Body of pancreas (tissue), 4 donors: Measurements from ENCODE around the gene IL1RAPL1. TPM values are rescaled to one million over a fixed set of nuclear protein-coding genes. Genes with fewer than 3 reads are reported as not detected.

Experiments used
- ATAC-seq: fragments of 150-250 bp; one replicate; pipeline ENCODE4 v1.9.1; 2016
- DNase-seq, 4 donors: peaks; one replicate each; pipeline ENCODE4 v3.0.0-alpha.2; 2019
- H3K27ac ChIP-seq, 4 donors: fragments of 200-600 bp; sonication (generic); 1 replicate in 3 of 4; 2 replicates in 1 of 4; pipeline versions ENCODE4 v1.5.1 to v1.6.1; 2016 to 2019; ENCODE audit warnings: mild to moderate bottlenecking in 1 of 4, mixed read lengths in 1 of 4, moderate library complexity in 1 of 4
- H3K27me3 ChIP-seq, 2 donors: fragments of 200-600 bp; sonication (generic); one replicate each; pipeline ENCODE4 v1.6.0; 2016; ENCODE audit warnings: mild to moderate bottlenecking in 1 of 2
- H3K36me3 ChIP-seq, 2 donors: fragments of 200-600 bp; sonication (generic); replicated peaks in 1 of 2; 2 replicates each; pipeline ENCODE4 v1.5.1; 2016; ENCODE audit warnings: low read depth in 2 of 2; ENCODE audit not compliant: insufficient read depth in 1 of 2
- H3K4me1 ChIP-seq: fragments of 200-600 bp; sonication (generic); one replicate; pipeline ENCODE4 v1.6.0; 2016
- H3K4me3 ChIP-seq, 2 donors: fragments of 200-600 bp; sonication (generic); 1 replicate in 1 of 2; 2 replicates in 1 of 2; pipeline ENCODE4 v1.5.1; 2016 to 2019
- H3K9me3 ChIP-seq, 3 donors: fragments of 200-600 bp; sonication (generic); 1 replicate in 2 of 3; 2 replicates in 1 of 3; pipeline ENCODE4 v1.5.1; 2016
- CTCF ChIP-seq, 7 experiments: fragments of 450-650 bp in 4 of 7; fragments of 200-600 bp in 3 of 7; sonication (generic) in 3 of 7; IDR thresholded peaks; one replicate each; pipeline ENCODE4 v1.5.1; 2016 to 2019; ENCODE audit warnings: antibody characterized with exemption in 7 of 7
- POLR2A ChIP-seq, 3 donors: fragments of 450-650 bp; IDR thresholded peaks; one replicate each; pipeline ENCODE4 v1.6.1; 2016; ENCODE audit warnings: antibody characterized with exemption in 3 of 3, mild to moderate bottlenecking in 2 of 3
- WGBS, 2 donors: methylation state at CpG; one replicate each; pipeline ENCODE4 v1.1.5; 2017; 5-methylcytosine and 5-hydroxymethylcytosine counted together
- intact Hi-C: fragments of 100-400 bp; cut with DNase I; formaldehyde crosslinking; loops from one replicate; pipeline ENCODE4 v1.15.1; 2023
- total RNA-seq, 2 donors: library from RNA; depleted of rRNA; stranded (reverse); fragments of >200 nt; gene quantifications; one replicate each; pipeline ENCODE4 v1.1.0, GENCODE V29; 2016

IL1RAPL1 gene
- total RNA-seq, 2 donors from 2014 or later = 0.26 TPM; not detected in 1

GRCh38 chrX:29665532-29665931 lies 1078.3 kb downstream of the IL1RAPL1 start:
- H3K27me3 ChIP-seq = no peaks in the 10 kb centered on the region
- ATAC-seq (no peak), DNase-seq (no peak)
- H3K27ac ChIP-seq = no peak overlapping the region
- H3K4me3 ChIP-seq = no peak overlapping the region
- no peaks in the 10 kb centered on the region for H3K9me3 ChIP-seq
- no peaks in the 10 kb centered on the region for H3K4me1 ChIP-seq
- intact Hi-C loops = no loop called here
- no peak for TF ChIP-seq CTCF (IDR thresholded peaks at IDR 0.05)
- TF ChIP-seq POLR2A (IDR thresholded peaks at IDR 0.05) = no peak
- 40% methylated on average over 1 of the region's 1 CpG; no CpG with 5 or more reads in 1 of the 2 donors for WGBS, 2 donors
- H3K36me3 ChIP-seq = no peaks in the 10 kb centered on the region

- no peak for TF ChIP-seq CTCF (IDR thresholded peaks at IDR 0.05)
- no peak for TF ChIP-seq POLR2A (IDR thresholded peaks at IDR 0.05)
- Histone ChIP-seq H3K4me3 (no peak overlapping the region), H3K27ac (no peak overlapping the region), H3K36me3 (no peaks in the 10 kb centered on the region), H3K4me1 (no peaks in the 10 kb centered on the region), H3K27me3 (no peaks in the 10 kb centered on the region), H3K9me3 (no peaks in the 10 kb centered on the region)
- intact Hi-C loops = no loop called here
- DNase-seq = no peak
- ATAC-seq = no peak
- WGBS, 2 donors = 64 to 75% methylated on average over 5 of the region's 5 CpGs
These were observed 1079.1 kb downstream of the IL1RAPL1 start for GRCh38 chrX:29666366-29666765.

GRCh38 chrX:29671421-29671820 lies 1084.2 kb downstream of the IL1RAPL1 start:
- ATAC-seq = no peak
- 74 to 81% methylated on average over 5 of the region's 5 CpGs for WGBS, 2 donors
- no peak overlapping the region for H3K27ac ChIP-seq
- H3K27me3 ChIP-seq = no peaks in the 10 kb centered on the region
- H3K4me1 ChIP-seq = no peaks in the 10 kb centered on the region
- H3K4me3 ChIP-seq = no peak overlapping the region
- intact Hi-C loops = no loop called here
- DNase-seq = no peak
- H3K9me3 ChIP-seq = no peaks in the 10 kb centered on the region
- no peak for TF ChIP-seq POLR2A (IDR thresholded peaks at IDR 0.05)
- no peak for TF ChIP-seq CTCF (IDR thresholded peaks at IDR 0.05)
- no peaks in the 10 kb centered on the region for H3K36me3 ChIP-seq

GRCh38 chrX:29687687-29688086 lies 1100.4 kb downstream of the IL1RAPL1 start:
- TF ChIP-seq CTCF (IDR thresholded peaks at IDR 0.05) (no peak), POLR2A (IDR thresholded peaks at IDR 0.05) (no peak)
- ATAC-seq = no peak
- intact Hi-C loops = no loop called here

GRCh38 chrX:29690061-29690460 lies 1102.8 kb downstream of the IL1RAPL1 start:
- Histone ChIP-seq H3K9me3 (no peaks in the 10 kb centered on the region), H3K4me3 (no peak overlapping the region), H3K27me3 (no peaks in the 10 kb centered on the region), H3K4me1 (no peaks in the 10 kb centered on the region), H3K27ac (no peak overlapping the region), H3K36me3 (no peaks in the 10 kb centered on the region)
- 53 to 74% methylated on average over 3 of the region's 3 CpGs for WGBS, 2 donors
- ATAC-seq (no peak), DNase-seq (no peak)
- TF ChIP-seq POLR2A (IDR thresholded peaks at IDR 0.05) (no peak), CTCF (IDR thresholded peaks at IDR 0.05) (no peak)
- intact Hi-C loops = no loop called here

More at GRCh38 chrX:29687687-29688086, 1100.4 kb downstream of the IL1RAPL1 start:
- H3K9me3 ChIP-seq = no peaks in the 10 kb centered on the region
- DNase-seq = no peak
- no peaks in the 10 kb centered on the region for H3K27me3 ChIP-seq
- H3K4me1 ChIP-seq = no peaks in the 10 kb centered on the region
- no peak overlapping the region for H3K4me3 ChIP-seq
- H3K27ac ChIP-seq = no peak overlapping the region
- no peaks in the 10 kb centered on the region for H3K36me3 ChIP-seq
